ENCODE results near the gene KIF7. TPM values are rescaled to one million over a fixed set of nuclear protein-coding genes. Genes with fewer than 3 reads are reported as not detected.

Gene KIF7
- total and polyA plus RNA-seq, 2 experiments from 2014 or later = 4.6 to 20.1 TPM

- no peak for TF ChIP-seq ZNF462 (CRISPR knock-in tag; IDR thresholded peaks at IDR 0.05)
- no peak for TF ChIP-seq NANOG (IDR thresholded peaks at IDR 0.05; ENCODE audit: borderline replicate concordance)
- TF ChIP-seq EZH2phosphoT487 (IDR thresholded peaks at IDR 0.05; ENCODE audit: unreplicated experiment) = no peak
- no peak for TF ChIP-seq ETS1 (IDR thresholded peaks at IDR 0.05)
- TF ChIP-seq STAT1 (IDR thresholded peaks at IDR 0.05; ENCODE audit: unreplicated experiment) = no peak
Measured at GRCh38 chr15:89613031-89613430, 42.2 kb downstream of the KIF7 start (continued).

DNA sequence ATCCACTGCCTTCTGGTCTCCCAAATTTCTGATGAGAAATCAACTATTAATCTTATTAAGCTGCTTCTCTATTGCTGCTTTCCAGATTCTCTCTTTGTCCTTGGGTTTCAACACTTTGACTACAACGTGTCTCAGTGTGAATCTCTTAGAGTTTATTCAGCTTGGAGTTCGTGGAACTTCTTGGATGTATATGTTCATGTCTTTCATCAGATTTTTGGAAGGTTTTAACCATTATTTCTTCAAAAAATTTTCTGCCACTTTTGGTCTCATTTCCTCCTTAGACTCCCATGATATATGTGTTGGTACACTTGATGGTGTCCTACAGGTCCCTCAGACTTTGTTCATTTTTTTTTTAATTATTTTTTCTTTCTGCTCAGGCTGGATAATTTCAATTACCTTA is 44.0 kb downstream of the KIF7 start:
- Histone ChIP-seq H2AFZ (no peak overlapping the region), H3K27ac (ENCODE audit: low read depth) (no peak overlapping the region), H3K27me3 (ENCODE audit: insufficient read depth) (no peaks in the 10 kb centered on the region), H3K4me3 (no peak overlapping the region), H3K4me2 (no peak overlapping the region), H3K9me2 (ENCODE audit: insufficient read depth) (no peaks in the 10 kb centered on the region), H4K20me1 (replicated peaks; ENCODE audit: insufficient read depth) (0 out of 2 replicates have a peak, but pooled peaks cover 22% of the 10 kb centered on the region), H3K4me1 (ENCODE audit: insufficient read depth) (no peaks in the 10 kb centered on the region), H3K79me2 (replicated peaks; ENCODE audit: insufficient read depth) (peaks cover 29% of the 10 kb centered on the region; the same call in 1 of the 2 replicates), H3F3A (replicated peaks; ENCODE audit: low read depth) (no peaks in the 10 kb centered on the region), H3K36me3 (ENCODE audit: insufficient read depth) (peaks cover 87% of the 10 kb centered on the region)
- Mint-ChIP-seq H3K27me3 (ENCODE audit: insufficient read depth, low read depth, poor library complexity) (no peaks in the 10 kb centered on the region), H3K4me1 (no peaks in the 10 kb centered on the region), H3K27ac (no peak overlapping the region), H3K4me3 (no peak overlapping the region), H3K9me3 (no peaks in the 10 kb centered on the region), H3K36me3 (ENCODE audit: low read depth) (peaks cover 88% of the 10 kb centered on the region)
- DNase-seq (ENCODE audit: low spot score) (no peak), ATAC-seq (no peak)
- no peak for TF ChIP-seq JUNB (IDR thresholded peaks at IDR 0.05; ENCODE audit: unreplicated experiment)
- TF ChIP-seq STAT1 (IDR thresholded peaks at IDR 0.05; ENCODE audit: unreplicated experiment) = no peak
- TF ChIP-seq NANOG (IDR thresholded peaks at IDR 0.05; ENCODE audit: borderline replicate concordance) = no peak
- TF ChIP-seq ZNF331 (CRISPR knock-in tag; IDR thresholded peaks at IDR 0.05; ENCODE audit: low read depth) = no peak
- no peak for TF ChIP-seq EZH2 (IDR thresholded peaks at IDR 0.05; ENCODE audit: low read depth, unreplicated experiment)
- TF ChIP-seq ZNF114 (CRISPR knock-in tag; IDR thresholded peaks at IDR 0.05) = no peak
- TF ChIP-seq ZNF462 (CRISPR knock-in tag; IDR thresholded peaks at IDR 0.05) = no peak

Measured in GM23338 (cell line).